K562 (cell line): Measurements from ENCODE around the gene REM2. TPM values are rescaled to one million over a fixed set of nuclear protein-coding genes. Genes with fewer than 3 reads are reported as not detected.

ENCODE experiments used
- ARHGAP35 ChIP-seq: fragments of 450-650 bp; IDR thresholded peaks from 2 replicates; pipeline ENCODE4 v1.6.1; 2018; ENCODE audit not compliant: partially characterized antibody
- CBFB ChIP-seq: sonication (generic); formaldehyde crosslinking; IDR thresholded peaks from 2 replicates; pipeline ENCODE4 v1.4.0; 2020; ENCODE audit warnings: mild to moderate bottlenecking, missing genetic modification reagents
- EWSR1 ChIP-seq: fragments of 450-650 bp; IDR thresholded peaks from 2 replicates; pipeline ENCODE4 v1.6.1; 2018; ENCODE audit warnings: borderline replicate concordance, mild to moderate bottlenecking, low read depth, moderate library complexity; ENCODE audit not compliant: partially characterized antibody
- GTF2E2 ChIP-seq: fragments of 200-800 bp; sonication (Bioruptor generic); IDR thresholded peaks from 2 replicates; pipeline ENCODE4 v1.6.1; 2016; ENCODE audit warnings: missing genetic modification characterization, missing compliant biosample characterization
- GTF3C2 ChIP-seq: IDR thresholded peaks from 3 replicates; pipeline ENCODE4 v1.6.1; 2011; ENCODE audit warnings: borderline replicate concordance, mild to moderate bottlenecking, moderate library complexity; ENCODE audit not compliant: insufficient read length; ENCODE audit errors: extremely low read depth
- JUNB ChIP-seq: fragments of 450-650 bp; formaldehyde crosslinking; conservative IDR thresholded peaks from 2 replicates; pipeline ENCODE4 v1.4.0; 2020; ENCODE audit warnings: mild to moderate bottlenecking
- LCOR ChIP-seq: sonication (generic); formaldehyde crosslinking; IDR thresholded peaks from 2 replicates; pipeline ENCODE4 v1.8.0; 2022; ENCODE audit warnings: mild to moderate bottlenecking, missing genetic modification reagents
- MAX ChIP-seq: sonication (generic); formaldehyde crosslinking; IDR thresholded peaks from 2 replicates; pipeline ENCODE4 v1.9.0; 2022; ENCODE audit warnings: mild to moderate bottlenecking, missing genetic modification reagents
- NFRKB ChIP-seq: fragments of 450-650 bp; IDR thresholded peaks from 2 replicates; pipeline ENCODE4 v1.6.1; 2016; ENCODE audit warnings: low read depth
- NR2C1 ChIP-seq, 2 experiments: fragments of 450-650 bp; IDR thresholded peaks; 2 replicates each; pipeline ENCODE4 v1.6.1; 2017; ENCODE audit warnings: mild to moderate bottlenecking in 2 of 2, antibody characterized with exemption in 1 of 2, inconsistent platforms in 1 of 2, missing compliant biosample characterization in 1 of 2, missing genetic modification characterization in 1 of 2
- PCBP1 ChIP-seq: fragments of 200-400 bp; formaldehyde crosslinking; IDR thresholded peaks from 2 replicates; pipeline ENCODE4 v1.6.1; 2018; ENCODE audit warnings: mild to moderate bottlenecking, low read depth, low read length; ENCODE audit not compliant: poor library complexity, severe bottlenecking
- POLR2AphosphoS2 ChIP-seq: IDR thresholded peaks from 2 replicates; pipeline ENCODE4 v1.6.1; 2012; ENCODE audit warnings: low read length, improper control_type of control experiment
- PTBP1 ChIP-seq: fragments of 200-400 bp; formaldehyde crosslinking; IDR thresholded peaks from 2 replicates; pipeline ENCODE4 v1.6.1; 2017; ENCODE audit warnings: low read depth, low read length
- RBBP5 ChIP-seq: fragments of 200-600 bp; sonication (generic); IDR thresholded peaks from 2 replicates; pipeline ENCODE4 v1.6.1; 2012; ENCODE audit warnings: borderline replicate concordance, mild to moderate bottlenecking, low read length, control low read depth, inconsistent platforms; ENCODE audit not compliant: insufficient read depth, poor library complexity, severe bottlenecking
- SMARCB1 ChIP-seq: IDR thresholded peaks from 2 replicates; pipeline ENCODE4 v1.6.1; 2011; ENCODE audit warnings: improper control_type of control experiment, low read depth; ENCODE audit not compliant: insufficient read length
- SMARCE1 ChIP-seq: fragments of 450-650 bp; IDR thresholded peaks from 2 replicates; pipeline ENCODE4 v1.7.1; 2016; ENCODE audit warnings: mild to moderate bottlenecking
- STAG1 ChIP-seq: sonication (generic); formaldehyde crosslinking; IDR thresholded peaks from 2 replicates; pipeline ENCODE4 v1.5.0; 2020; ENCODE audit warnings: missing genetic modification reagents, borderline replicate concordance
- TAF9B ChIP-seq: fragments of 450-650 bp; IDR thresholded peaks from 2 replicates; pipeline ENCODE4 v1.6.1; 2018; ENCODE audit warnings: mild to moderate bottlenecking; ENCODE audit not compliant: partially characterized antibody
- TEAD2 ChIP-seq: fragments of 450-650 bp; IDR thresholded peaks from 2 replicates; pipeline ENCODE4 v1.6.1; 2016; ENCODE audit warnings: missing genetic modification characterization, control low read depth, missing compliant biosample characterization
- polyA plus RNA-seq, 8 experiments: library from polyadenylated mRNA; depleted of rRNA in 4 of 8; stranded (reverse) in 5 of 8; unstranded in 3 of 8; fragments of >200 nt; fragmentation: Nextera tagmentation in 2 of 8; fragmentation: Illumina TruSeq in 1 of 8; extraction: Ambion mirVana in 2 of 8; extraction: Trizol in 1 of 8; gene quantifications; 2 replicates each; pipeline versions ENCODE4 v1.2.1 to v1.2.3, GENCODE V29; 2011 to 2014; ENCODE audit warnings: inconsistent platforms in 1 of 8, missing spikeins in 1 of 8
- total RNA-seq, 7 experiments: library from RNA; depleted of rRNA in 6 of 7; stranded (reverse); fragments of >200 nt in 6 of 7; fragmentation: Illumina TruSeq in 2 of 7; extraction: Trizol in 2 of 7; gene quantifications; 2 replicates each; pipeline versions ENCODE4 v1.2.1 to v1.2.3, GENCODE V29; 2011 to 2021; ENCODE audit warnings: low replicate concordance in 1 of 7
- TF ChIP-seq, protein P1 (sequence below): fragments of 450-650 bp; formaldehyde crosslinking; IDR thresholded peaks from 2 replicates; pipeline ENCODE4 v1.4.0; 2020; ENCODE audit warnings: mild to moderate bottlenecking
- TF ChIP-seq, protein P2 (sequence below): fragments of 450-650 bp; IDR thresholded peaks from 2 replicates; pipeline ENCODE4 v1.6.1; 2017; ENCODE audit warnings: mild to moderate bottlenecking, moderate library complexity
- TF ChIP-seq, protein P3 (sequence below): fragments of 450-650 bp; formaldehyde crosslinking; IDR thresholded peaks from 2 replicates; pipeline ENCODE4 v1.4.0; 2020; ENCODE audit warnings: mild to moderate bottlenecking, moderate library complexity

Gene REM2
- total and polyA plus RNA-seq, 9 of the 15 experiments (the other 6 are each of a cell fraction or from before 2014, with no cell fraction given), result 0.18 to 1.0 (median 0.38) TPM

GRCh38 chr14:22929961-22930364 is 46.9 kb downstream of the REM2 start (continued):
- TF ChIP-seq GTF2E2 (tag), result peak; percentile 82; the same call in 1 of the 2 replicates
- TF ChIP-seq PCBP1, result no peak
- no peak for TF ChIP-seq POLR2AphosphoS2
- no peak for TF ChIP-seq MAX
- TF ChIP-seq, protein P1, sequence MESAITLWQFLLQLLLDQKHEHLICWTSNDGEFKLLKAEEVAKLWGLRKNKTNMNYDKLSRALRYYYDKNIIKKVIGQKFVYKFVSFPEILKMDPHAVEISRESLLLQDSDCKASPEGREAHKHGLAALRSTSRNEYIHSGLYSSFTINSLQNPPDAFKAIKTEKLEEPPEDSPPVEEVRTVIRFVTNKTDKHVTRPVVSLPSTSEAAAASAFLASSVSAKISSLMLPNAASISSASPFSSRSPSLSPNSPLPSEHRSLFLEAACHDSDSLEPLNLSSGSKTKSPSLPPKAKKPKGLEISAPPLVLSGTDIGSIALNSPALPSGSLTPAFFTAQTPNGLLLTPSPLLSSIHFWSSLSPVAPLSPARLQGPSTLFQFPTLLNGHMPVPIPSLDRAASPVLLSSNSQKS (CRISPR knock-in tag), result no peak
- no peak for TF ChIP-seq GTF3C2
- TF ChIP-seq LCOR (CRISPR knock-in tag), result peak; percentile 2; the same call in 1 of the 2 replicates
- TF ChIP-seq TAF9B, result peak; percentile 15
- no peak for TF ChIP-seq RBBP5
- TF ChIP-seq STAG1 (CRISPR knock-in tag), result no peak
- TF ChIP-seq JUNB (CRISPR knock-in tag), result no peak
- TF ChIP-seq EWSR1, result no peak
- TF ChIP-seq NFRKB, result no peak
- TF ChIP-seq CBFB (CRISPR knock-in tag), result no peak
- TF ChIP-seq, protein P2, sequence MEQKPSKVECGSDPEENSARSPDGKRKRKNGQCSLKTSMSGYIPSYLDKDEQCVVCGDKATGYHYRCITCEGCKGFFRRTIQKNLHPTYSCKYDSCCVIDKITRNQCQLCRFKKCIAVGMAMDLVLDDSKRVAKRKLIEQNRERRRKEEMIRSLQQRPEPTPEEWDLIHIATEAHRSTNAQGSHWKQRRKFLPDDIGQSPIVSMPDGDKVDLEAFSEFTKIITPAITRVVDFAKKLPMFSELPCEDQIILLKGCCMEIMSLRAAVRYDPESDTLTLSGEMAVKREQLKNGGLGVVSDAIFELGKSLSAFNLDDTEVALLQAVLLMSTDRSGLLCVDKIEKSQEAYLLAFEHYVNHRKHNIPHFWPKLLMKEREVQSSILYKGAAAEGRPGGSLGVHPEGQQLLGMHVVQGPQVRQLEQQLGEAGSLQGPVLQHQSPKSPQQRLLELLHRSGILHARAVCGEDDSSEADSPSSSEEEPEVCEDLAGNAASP, result no peak
- no peak for TF ChIP-seq ARHGAP35
- TF ChIP-seq TEAD2 (tag), result no peak
- no peak for TF ChIP-seq SMARCE1
- TF ChIP-seq SMARCB1, result no peak
- TF ChIP-seq PTBP1, result no peak
- no peak; the same call in 1 of the 2 replicates for TF ChIP-seq NR2C1 (IDR thresholded peaks at IDR 0.05)
- TF ChIP-seq NR2C1 (tag; IDR thresholded peaks at IDR 0.05), result no peak
- TF ChIP-seq, protein P3, sequence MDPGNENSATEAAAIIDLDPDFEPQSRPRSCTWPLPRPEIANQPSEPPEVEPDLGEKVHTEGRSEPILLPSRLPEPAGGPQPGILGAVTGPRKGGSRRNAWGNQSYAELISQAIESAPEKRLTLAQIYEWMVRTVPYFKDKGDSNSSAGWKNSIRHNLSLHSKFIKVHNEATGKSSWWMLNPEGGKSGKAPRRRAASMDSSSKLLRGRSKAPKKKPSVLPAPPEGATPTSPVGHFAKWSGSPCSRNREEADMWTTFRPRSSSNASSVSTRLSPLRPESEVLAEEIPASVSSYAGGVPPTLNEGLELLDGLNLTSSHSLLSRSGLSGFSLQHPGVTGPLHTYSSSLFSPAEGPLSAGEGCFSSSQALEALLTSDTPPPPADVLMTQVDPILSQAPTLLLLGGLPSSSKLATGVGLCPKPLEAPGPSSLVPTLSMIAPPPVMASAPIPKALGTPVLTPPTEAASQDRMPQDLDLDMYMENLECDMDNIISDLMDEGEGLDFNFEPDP, result no peak
